ENCODE measurements around the gene CFAP210.

CFAP210 gene

DNA sequence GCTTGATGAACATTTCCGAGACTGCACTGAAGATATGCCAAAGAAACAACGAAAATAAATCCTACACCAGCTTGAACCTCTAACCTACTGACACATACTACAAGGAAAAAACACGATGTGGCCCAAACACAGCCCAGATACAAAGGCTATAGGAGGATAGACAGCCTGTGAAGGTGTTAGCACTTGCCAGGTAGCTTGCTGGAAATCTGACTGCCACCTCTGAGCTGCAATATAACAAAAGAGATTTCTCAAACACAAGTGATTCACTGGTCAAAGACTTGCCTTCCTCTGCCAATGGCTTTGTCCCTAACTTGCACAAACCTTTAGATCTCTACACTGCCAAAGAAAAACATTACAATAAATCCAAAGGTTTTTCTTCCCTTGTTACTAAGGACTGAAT lies 21.1 kb downstream of the CFAP210 start:
- H3K27ac ChIP-seq (ENCODE audit: low read depth, low read length, severe bottlenecking): no peak overlapping the region
- no peaks in the 10 kb centered on the region for H3K36me3 ChIP-seq (ENCODE audit: control insufficient read depth, insufficient read depth, low read length)
- WGBS, 2 experiments (ENCODE audit: insufficient coverage in 2 of 2): no CpG with 5 or more reads among the region's 3 CpGs
- H3K9me3 ChIP-seq (ENCODE audit: control insufficient read depth, low read length): no peaks in the 10 kb centered on the region
- H3K4me1 ChIP-seq (ENCODE audit: control insufficient read depth, insufficient read depth, low read length, poor library complexity, severe bottlenecking): peaks cover 4% of the 10 kb centered on the region
- H3K4me3 ChIP-seq (ENCODE audit: extremely low read depth, insufficient read depth, low read length, poor library complexity, severe bottlenecking): no peak overlapping the region

DNA sequence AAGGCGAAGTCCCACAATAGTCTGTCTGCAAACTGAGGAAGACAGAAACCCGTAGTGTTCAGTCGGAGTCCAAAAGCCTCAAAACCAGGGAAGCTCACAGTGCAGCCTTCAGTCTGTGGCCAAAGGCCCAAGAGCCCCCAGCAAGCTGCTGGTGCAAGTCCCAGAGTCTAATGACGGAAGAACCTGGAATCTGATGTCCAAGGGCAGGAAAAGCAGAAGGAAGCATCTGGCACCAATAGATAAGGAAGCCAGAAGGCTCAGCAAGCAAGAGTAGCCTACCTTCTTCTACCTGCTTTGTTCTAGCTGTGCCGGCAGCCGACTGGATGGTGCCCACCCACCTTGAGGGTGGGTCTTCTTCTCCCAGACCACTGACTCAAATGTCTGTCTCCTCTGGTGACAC lies 21.8 kb downstream of the CFAP210 start:
- H3K4me3 ChIP-seq (ENCODE audit: extremely low read depth, insufficient read depth, low read length, poor library complexity, severe bottlenecking): no peak overlapping the region
- H3K27ac ChIP-seq (ENCODE audit: low read depth, low read length, severe bottlenecking): no peak overlapping the region
- no peaks in the 10 kb centered on the region for H3K36me3 ChIP-seq (ENCODE audit: control insufficient read depth, insufficient read depth, low read length)
- H3K4me1 ChIP-seq (ENCODE audit: control insufficient read depth, insufficient read depth, low read length, poor library complexity, severe bottlenecking): peaks cover 4% of the 10 kb centered on the region
- no peaks in the 10 kb centered on the region for H3K9me3 ChIP-seq (ENCODE audit: control insufficient read depth, low read length)
- WGBS, 2 experiments (ENCODE audit: insufficient coverage in 2 of 2): 88 to 95% methylated on average over 6 of the region's 6 CpGs

DNA sequence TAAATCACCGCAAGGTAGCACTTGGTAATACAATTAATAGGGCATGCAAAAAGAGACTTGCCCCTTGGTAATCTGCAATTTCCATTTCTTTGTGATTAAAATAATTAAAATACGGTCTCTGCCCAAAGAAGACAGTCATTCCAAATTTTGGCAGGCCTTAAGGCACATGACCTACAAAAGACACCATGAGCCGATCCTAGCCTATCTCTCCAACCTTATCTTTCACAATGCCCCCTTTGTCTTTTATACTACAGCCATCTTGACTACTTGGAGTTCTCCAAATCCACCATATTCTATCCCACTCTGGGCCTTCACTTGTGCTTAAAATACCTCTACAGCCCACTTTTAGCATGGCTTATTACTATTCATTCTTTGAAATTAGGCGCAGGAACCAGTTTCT lies 23.3 kb downstream of the CFAP210 start:
- Histone ChIP-seq H3K27ac (ENCODE audit: low read depth, low read length, severe bottlenecking) (no peak overlapping the region), H3K36me3 (ENCODE audit: control insufficient read depth, insufficient read depth, low read length) (no peaks in the 10 kb centered on the region), H3K4me3 (ENCODE audit: extremely low read depth, insufficient read depth, low read length, poor library complexity, severe bottlenecking) (no peak overlapping the region), H3K4me1 (ENCODE audit: control insufficient read depth, insufficient read depth, low read length, poor library complexity, severe bottlenecking) (peaks cover 4% of the 10 kb centered on the region), H3K9me3 (ENCODE audit: control insufficient read depth, low read length) (no peaks in the 10 kb centered on the region)
- 86 to 95% methylated on average over 3 to 4 of the region's 4 CpGs for WGBS, 2 experiments (ENCODE audit: insufficient coverage in 2 of 2)

DNA sequence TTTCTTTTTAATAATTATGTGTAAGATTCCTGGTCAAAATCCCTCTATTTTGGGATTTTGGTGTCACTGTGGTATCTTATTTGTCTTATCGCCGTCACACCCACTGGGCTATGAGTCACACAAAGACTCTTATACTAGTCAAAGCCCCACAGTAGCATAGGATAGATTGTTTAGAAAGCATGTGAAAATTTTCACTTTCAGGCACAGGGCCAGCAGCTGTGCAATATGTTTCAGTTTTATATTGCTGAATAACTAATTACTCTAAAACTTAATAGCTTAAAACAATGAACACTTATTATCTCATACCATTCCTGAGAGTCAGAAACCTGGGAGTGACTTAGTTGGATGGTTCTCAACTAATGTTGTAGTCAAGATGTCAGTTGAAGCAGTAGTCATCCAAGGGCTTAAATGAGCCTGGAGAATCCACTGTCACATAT lies 24.0 kb downstream of the CFAP210 start:
- Histone ChIP-seq H3K27ac (ENCODE audit: low read depth, low read length, severe bottlenecking) (no peak overlapping the region), H3K36me3 (ENCODE audit: control insufficient read depth, insufficient read depth, low read length) (no peaks in the 10 kb centered on the region)
- WGBS, 2 experiments (ENCODE audit: insufficient coverage in 2 of 2): no CpG with 5 or more reads among the region's 2 CpGs

DNA sequence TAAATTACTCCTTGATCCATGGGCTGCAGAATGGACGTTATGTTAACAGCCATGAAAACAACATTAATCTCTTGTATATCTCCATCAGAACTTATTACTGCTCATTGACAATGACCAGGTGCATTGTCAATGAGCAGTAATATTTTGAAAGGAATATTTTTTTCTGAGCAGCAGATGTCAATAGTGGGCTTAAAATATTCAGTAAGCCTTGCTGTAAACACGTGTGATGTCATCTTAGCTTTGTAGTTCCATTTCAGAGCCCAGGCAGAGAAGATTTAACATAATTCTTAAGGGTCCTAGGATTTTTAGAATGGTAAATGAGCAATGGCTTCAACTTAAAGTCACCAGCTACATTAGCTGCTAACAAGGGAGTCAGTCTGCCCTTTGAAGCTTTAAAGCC lies 26.6 kb downstream of the CFAP210 start:
- Histone ChIP-seq H3K4me3 (ENCODE audit: extremely low read depth, insufficient read depth, low read length, poor library complexity, severe bottlenecking) (no peak overlapping the region), H3K9me3 (ENCODE audit: control insufficient read depth, low read length) (no peaks in the 10 kb centered on the region), H3K36me3 (ENCODE audit: control insufficient read depth, insufficient read depth, low read length) (no peaks in the 10 kb centered on the region), H3K4me1 (ENCODE audit: control insufficient read depth, insufficient read depth, low read length, poor library complexity, severe bottlenecking) (peaks cover 12% of the 10 kb centered on the region), H3K27ac (ENCODE audit: low read depth, low read length, severe bottlenecking) (no peak overlapping the region)
- WGBS, 2 experiments (ENCODE audit: insufficient coverage in 2 of 2): 80 to 90% methylated on average over 1 of the region's 2 CpGs

More for the DNA sequence above, 24.0 kb downstream of the CFAP210 start:
- Histone ChIP-seq H3K4me3 (ENCODE audit: extremely low read depth, insufficient read depth, low read length, poor library complexity, severe bottlenecking) (no peak overlapping the region), H3K4me1 (ENCODE audit: control insufficient read depth, insufficient read depth, low read length, poor library complexity, severe bottlenecking) (peaks cover 4% of the 10 kb centered on the region), H3K9me3 (ENCODE audit: control insufficient read depth, low read length) (no peaks in the 10 kb centered on the region)

DNA sequence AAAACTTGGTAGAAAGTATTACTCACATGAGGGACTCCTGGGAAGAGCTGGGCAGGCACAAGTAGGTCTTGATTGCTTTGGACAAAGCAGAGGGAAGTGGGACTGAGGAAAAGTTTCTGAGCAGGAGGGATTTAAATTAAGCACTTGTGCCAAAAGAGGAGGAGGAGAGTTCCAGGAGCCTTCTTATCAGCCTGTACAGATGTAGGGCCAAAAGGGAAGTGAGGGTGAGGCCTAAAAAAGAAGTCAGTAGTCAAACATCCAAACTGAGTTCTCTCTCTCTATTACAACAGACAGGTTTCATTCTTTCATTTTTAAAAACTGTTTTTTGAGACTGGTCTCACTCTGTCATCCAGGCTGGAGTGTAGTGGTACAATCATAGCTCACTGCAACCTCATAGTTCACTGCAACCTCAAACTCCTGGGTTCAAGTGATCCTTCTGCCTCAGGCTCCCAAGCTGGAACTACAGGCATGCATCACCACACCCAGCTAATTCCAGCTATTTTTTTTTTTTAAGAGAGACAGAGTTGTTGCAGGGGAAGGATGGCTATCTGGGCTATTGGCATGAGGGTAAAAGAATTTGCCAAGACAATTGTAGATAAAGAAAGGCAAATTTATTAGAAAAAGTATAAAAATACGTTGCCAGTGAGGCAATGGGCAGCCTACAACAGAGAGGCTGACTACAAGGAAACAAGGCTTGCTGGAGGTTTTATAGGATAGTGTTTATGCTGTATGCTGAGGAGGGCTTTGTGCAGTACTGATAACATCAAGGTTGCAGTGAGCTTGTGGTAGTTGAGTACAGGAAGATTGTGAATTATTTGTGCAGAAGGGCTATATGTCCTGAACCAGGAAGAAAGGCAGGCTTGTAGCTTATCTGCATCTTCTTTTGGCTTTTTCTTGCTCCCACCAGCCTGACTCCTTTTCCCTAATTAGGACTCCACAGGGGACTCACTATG lies 29.0 kb downstream of the CFAP210 start:
- H3K36me3 ChIP-seq (ENCODE audit: control insufficient read depth, insufficient read depth, low read length): no peaks in the 10 kb centered on the region
- H3K9me3 ChIP-seq (ENCODE audit: control insufficient read depth, low read length): no peaks in the 10 kb centered on the region
- peak overlapping the region; percentile 3 for H3K27ac ChIP-seq (ENCODE audit: low read depth, low read length, severe bottlenecking)
- WGBS, 2 experiments (ENCODE audit: insufficient coverage in 2 of 2): 94 to 100% methylated on average over 1 of the region's 1 CpG
- H3K4me1 ChIP-seq (ENCODE audit: control insufficient read depth, insufficient read depth, low read length, poor library complexity, severe bottlenecking): peaks cover 11% of the 10 kb centered on the region
- no peak overlapping the region for H3K4me3 ChIP-seq (ENCODE audit: extremely low read depth, insufficient read depth, low read length, poor library complexity, severe bottlenecking)

DNA sequence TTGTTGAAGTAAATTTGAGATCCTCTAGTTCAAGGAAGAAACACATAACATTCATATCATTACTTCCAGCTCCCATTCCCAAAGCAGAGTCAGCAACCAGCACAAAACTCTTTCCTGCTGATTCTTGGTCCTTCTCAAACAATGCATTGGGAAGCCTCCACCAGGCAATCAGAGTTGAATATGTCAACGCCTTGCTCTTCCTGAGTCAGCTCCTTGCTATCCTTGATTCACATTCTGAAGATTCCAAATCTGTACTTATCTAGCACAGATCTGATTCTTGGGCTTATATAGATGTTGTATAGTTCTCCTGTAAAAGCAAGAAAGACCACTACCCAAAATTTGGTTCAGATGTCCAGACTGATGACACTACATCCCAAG lies 29.6 kb downstream of the CFAP210 start:
- Histone ChIP-seq H3K4me1 (ENCODE audit: control insufficient read depth, insufficient read depth, low read length, poor library complexity, severe bottlenecking) (peaks cover 8% of the 10 kb centered on the region), H3K9me3 (ENCODE audit: control insufficient read depth, low read length) (no peaks in the 10 kb centered on the region), H3K4me3 (ENCODE audit: extremely low read depth, insufficient read depth, low read length, poor library complexity, severe bottlenecking) (no peak overlapping the region), H3K27ac (ENCODE audit: low read depth, low read length, severe bottlenecking) (peak overlapping the region; percentile 3), H3K36me3 (ENCODE audit: control insufficient read depth, insufficient read depth, low read length) (no peaks in the 10 kb centered on the region)
- WGBS, 2 experiments (ENCODE audit: insufficient coverage in 2 of 2): 88% methylated on average over 1 of the region's 1 CpG; no CpG with 5 or more reads in 1 of the 2 experiments

DNA sequence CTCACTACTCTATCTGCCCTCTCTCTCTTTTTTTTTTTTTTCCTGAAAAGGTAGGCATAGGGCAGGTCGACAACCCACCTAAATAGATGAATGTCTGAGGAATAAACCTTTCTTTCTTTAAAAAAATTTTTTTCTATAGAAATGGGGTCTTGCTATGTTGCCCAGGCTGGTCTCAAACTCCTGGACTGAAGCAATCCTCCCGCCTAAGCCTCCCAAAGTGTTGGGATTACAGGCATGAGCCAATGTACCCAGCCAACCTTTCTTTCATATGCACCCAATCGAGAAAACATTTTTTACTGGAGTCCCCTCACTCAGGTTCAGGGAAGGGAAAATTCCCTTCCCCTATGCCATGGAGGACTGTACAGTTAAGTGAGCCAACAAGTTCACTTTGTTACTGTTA lies 31.0 kb downstream of the CFAP210 start:
- Histone ChIP-seq H3K4me3 (ENCODE audit: extremely low read depth, insufficient read depth, low read length, poor library complexity, severe bottlenecking) (no peak overlapping the region), H3K36me3 (ENCODE audit: control insufficient read depth, insufficient read depth, low read length) (no peaks in the 10 kb centered on the region), H3K27ac (ENCODE audit: low read depth, low read length, severe bottlenecking) (no peak overlapping the region), H3K4me1 (ENCODE audit: control insufficient read depth, insufficient read depth, low read length, poor library complexity, severe bottlenecking) (peaks cover 8% of the 10 kb centered on the region), H3K9me3 (ENCODE audit: control insufficient read depth, low read length) (no peaks in the 10 kb centered on the region)
- 100% methylated on average over 1 to 2 of the region's 3 CpGs for whole genome bisulfite sequencing, 2 experiments (ENCODE audit: insufficient coverage in 2 of 2)

DNA sequence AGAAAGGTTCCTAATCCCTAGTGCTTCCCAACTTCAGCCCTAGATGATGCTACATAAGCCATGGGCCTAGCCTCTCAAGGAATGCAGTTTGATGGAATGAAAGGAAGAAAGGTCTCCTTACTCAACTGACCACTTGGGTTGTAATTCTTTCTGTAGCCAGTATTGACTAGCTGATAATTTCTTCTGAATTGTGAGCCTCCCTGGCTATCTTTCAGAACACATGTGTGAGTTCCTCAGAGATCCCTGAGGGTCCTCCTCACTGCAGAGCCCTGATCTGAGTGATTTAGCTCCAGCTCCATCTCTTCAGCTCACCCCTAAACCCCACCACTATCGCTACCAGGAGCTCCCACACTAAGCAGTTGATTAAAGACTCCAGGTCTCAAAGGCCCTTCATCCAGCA lies 31.5 kb downstream of the CFAP210 start:
- WGBS, 2 experiments (ENCODE audit: insufficient coverage in 2 of 2): 94 to 100% methylated on average over 1 of the region's 1 CpG
- H3K36me3 ChIP-seq (ENCODE audit: control insufficient read depth, insufficient read depth, low read length): no peaks in the 10 kb centered on the region
- H3K9me3 ChIP-seq (ENCODE audit: control insufficient read depth, low read length): no peaks in the 10 kb centered on the region
- H3K27ac ChIP-seq (ENCODE audit: low read depth, low read length, severe bottlenecking): no peak overlapping the region
- peaks cover 8% of the 10 kb centered on the region for H3K4me1 ChIP-seq (ENCODE audit: control insufficient read depth, insufficient read depth, low read length, poor library complexity, severe bottlenecking)
- no peak overlapping the region for H3K4me3 ChIP-seq (ENCODE audit: extremely low read depth, insufficient read depth, low read length, poor library complexity, severe bottlenecking)

DNA sequence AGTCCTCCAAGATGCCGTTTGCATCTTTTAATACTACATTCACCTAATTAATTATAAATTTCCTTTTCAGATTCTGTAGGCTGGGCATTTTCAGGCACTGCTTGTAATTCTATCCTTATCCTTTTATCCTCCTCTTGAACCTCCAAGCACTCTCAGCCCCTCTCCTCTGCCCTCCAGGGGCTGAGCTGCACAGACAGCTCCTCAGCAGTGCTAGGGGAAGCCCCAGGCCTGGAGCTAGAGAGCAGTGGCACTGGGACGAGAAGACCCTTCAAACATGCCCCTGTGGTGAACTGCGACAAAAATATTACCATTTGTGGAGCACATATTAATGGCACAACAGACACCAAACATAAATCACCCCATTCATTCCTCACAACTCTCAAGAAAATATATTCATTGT lies 32.9 kb downstream of the CFAP210 start:
- H3K36me3 ChIP-seq (ENCODE audit: control insufficient read depth, insufficient read depth, low read length): no peaks in the 10 kb centered on the region
- peaks cover 8% of the 10 kb centered on the region for H3K4me1 ChIP-seq (ENCODE audit: control insufficient read depth, insufficient read depth, low read length, poor library complexity, severe bottlenecking)
- no peak overlapping the region for H3K27ac ChIP-seq (ENCODE audit: low read depth, low read length, severe bottlenecking)
- no peaks in the 10 kb centered on the region for H3K9me3 ChIP-seq (ENCODE audit: control insufficient read depth, low read length)
- no peak overlapping the region for H3K4me3 ChIP-seq (ENCODE audit: extremely low read depth, insufficient read depth, low read length, poor library complexity, severe bottlenecking)
- WGBS, 2 experiments (ENCODE audit: insufficient coverage in 2 of 2): 85 to 94% methylated on average over 2 to 3 of the region's 3 CpGs

DNA sequence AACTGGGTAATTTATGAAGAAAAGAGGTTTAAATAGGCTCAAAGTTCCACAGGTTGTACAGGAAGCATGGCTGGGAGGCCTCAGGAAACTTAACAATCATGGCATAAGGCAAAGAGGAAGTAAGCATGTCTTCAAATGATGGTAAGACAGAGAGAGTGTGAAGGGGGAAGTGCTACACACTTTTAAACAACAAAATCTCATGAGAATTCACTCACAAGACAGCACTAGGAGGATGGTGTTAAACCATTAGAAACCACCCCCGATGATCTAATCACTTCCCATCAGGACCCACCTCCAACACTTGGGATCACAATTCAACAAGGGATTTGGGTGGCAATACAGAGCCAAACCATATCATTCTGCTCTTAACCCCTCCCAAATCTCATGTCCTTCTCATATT lies 34.9 kb downstream of the CFAP210 start:
- 75 to 100% methylated on average over 1 of the region's 1 CpG for WGBS, 2 experiments (ENCODE audit: insufficient coverage in 2 of 2)
- no peaks in the 10 kb centered on the region for H3K36me3 ChIP-seq (ENCODE audit: control insufficient read depth, insufficient read depth, low read length)

More for the DNA sequence above, 34.9 kb downstream of the CFAP210 start:
- Histone ChIP-seq H3K9me3 (ENCODE audit: control insufficient read depth, low read length) (no peaks in the 10 kb centered on the region), H3K27ac (ENCODE audit: low read depth, low read length, severe bottlenecking) (no peak overlapping the region), H3K4me3 (ENCODE audit: extremely low read depth, insufficient read depth, low read length, poor library complexity, severe bottlenecking) (no peak overlapping the region), H3K4me1 (ENCODE audit: control insufficient read depth, insufficient read depth, low read length, poor library complexity, severe bottlenecking) (no peaks in the 10 kb centered on the region)

All from mesodermal cell (in vitro differentiated cells).